ENCODE results near the gene RHBDD3. TPM values are rescaled to one million over a fixed set of nuclear protein-coding genes. Genes with fewer than 3 reads are reported as not detected.
A peak's percentile ranks its signal among the peaks of the same experiment; 100 is the strongest.

Gene RHBDD3
- total RNA-seq, 4 donors from 2014 or later, result 10.1 to 22.7 (median 17.2) TPM

GRCh38 chr22:29298641-29299040, 30.9 kb upstream of the RHBDD3 start:
- WGBS, result 69% methylated on average over 7 of the region's 8 CpGs
- Histone ChIP-seq H3K27ac (no peak overlapping the region), H3K4me3 (no peak overlapping the region), H3K27me3 (no peaks in the 10 kb centered on the region), H3K36me3 (peaks cover 76% of the 10 kb centered on the region), H3K4me1 (peaks cover 13% of the 10 kb centered on the region), H3K9me3 (no peaks in the 10 kb centered on the region)
- no peak for TF ChIP-seq POLR2AphosphoS5 (IDR thresholded peaks at IDR 0.05)
- TF ChIP-seq EP300 (IDR thresholded peaks at IDR 0.05), result no peak
- DNase-seq (ENCODE audit: low spot score in 2 of 2), result peak in 1 of 2 donors; percentile 37

- no peak overlapping the region for H3K4me3 ChIP-seq
- no peak overlapping the region for H3K27ac ChIP-seq
- no peak for DNase-seq (ENCODE audit: low spot score in 2 of 2)
- H3K36me3 ChIP-seq, result peaks cover 98% of the 10 kb centered on the region
- H3K4me1 ChIP-seq, result no peaks in the 10 kb centered on the region
- H3K27me3 ChIP-seq, result no peaks in the 10 kb centered on the region
- H3K9me3 ChIP-seq, result no peaks in the 10 kb centered on the region
- no peak for TF ChIP-seq EP300 (IDR thresholded peaks at IDR 0.05)
These were observed 24.6 kb upstream of the RHBDD3 start for GRCh38 chr22:29292379-29292778.

- Histone ChIP-seq H3K9me3 (no peaks in the 10 kb centered on the region), H3K27ac (no peak overlapping the region)
- 79% methylated on average over 7 of the region's 7 CpGs for WGBS
These were observed 23.4 kb upstream of the RHBDD3 start for GRCh38 chr22:29291215-29291614.

GRCh38 chr22:29290061-29290460, 22.3 kb upstream of the RHBDD3 start:
- Histone ChIP-seq H3K27ac (no peak overlapping the region), H3K36me3 (peaks cover 98% of the 10 kb centered on the region), H3K27me3 (no peaks in the 10 kb centered on the region), H3K9me3 (no peaks in the 10 kb centered on the region), H3K4me3 (no peak overlapping the region), H3K4me1 (no peaks in the 10 kb centered on the region)
- WGBS, result 62% methylated on average over 5 of the region's 5 CpGs
- DNase-seq (ENCODE audit: low spot score in 2 of 2), result no peak
- TF ChIP-seq CTCF (IDR thresholded peaks at IDR 0.05) (no peak), POLR2AphosphoS5 (IDR thresholded peaks at IDR 0.05) (no peak), POLR2A (IDR thresholded peaks at IDR 0.05) (no peak), EP300 (IDR thresholded peaks at IDR 0.05) (no peak)

More at GRCh38 chr22:29291215-29291614, 23.4 kb upstream of the RHBDD3 start:
- Histone ChIP-seq H3K27me3 (no peaks in the 10 kb centered on the region), H3K4me1 (no peaks in the 10 kb centered on the region), H3K36me3 (peaks cover 98% of the 10 kb centered on the region), H3K4me3 (no peak overlapping the region)
- TF ChIP-seq CTCF (IDR thresholded peaks at IDR 0.05) (no peak), EP300 (IDR thresholded peaks at IDR 0.05) (no peak), POLR2A (IDR thresholded peaks at IDR 0.05) (no peak), POLR2AphosphoS5 (IDR thresholded peaks at IDR 0.05) (no peak)
- no peak for DNase-seq (ENCODE audit: low spot score in 2 of 2)

- H3K36me3 ChIP-seq, result peaks cover 97% of the 10 kb centered on the region
- H3K9me3 ChIP-seq, result no peaks in the 10 kb centered on the region
- TF ChIP-seq POLR2A (IDR thresholded peaks at IDR 0.05), result no peak
- TF ChIP-seq EP300 (IDR thresholded peaks at IDR 0.05), result no peak
- no peak for TF ChIP-seq CTCF (IDR thresholded peaks at IDR 0.05)
- TF ChIP-seq POLR2AphosphoS5 (IDR thresholded peaks at IDR 0.05), result no peak
- H3K27me3 ChIP-seq, result no peaks in the 10 kb centered on the region
- WGBS, result 61% methylated on average over 2 of the region's 2 CpGs
- no peaks in the 10 kb centered on the region for H3K4me1 ChIP-seq
- DNase-seq (ENCODE audit: low spot score in 2 of 2), result no peak
- H3K4me3 ChIP-seq, result no peak overlapping the region
- no peak overlapping the region for H3K27ac ChIP-seq
These were observed 21.1 kb upstream of the RHBDD3 start for GRCh38 chr22:29288837-29289236.

- no peak for TF ChIP-seq POLR2AphosphoS5 (IDR thresholded peaks at IDR 0.05)
- TF ChIP-seq EP300 (IDR thresholded peaks at IDR 0.05), result no peak
- no peak for TF ChIP-seq CTCF (IDR thresholded peaks at IDR 0.05)
- no peak for TF ChIP-seq POLR2A (IDR thresholded peaks at IDR 0.05)
- Histone ChIP-seq H3K27me3 (no peaks in the 10 kb centered on the region), H3K4me3 (no peak overlapping the region), H3K4me1 (no peaks in the 10 kb centered on the region), H3K36me3 (peaks cover 95% of the 10 kb centered on the region), H3K9me3 (no peaks in the 10 kb centered on the region), H3K27ac (no peak overlapping the region)
- WGBS, result 100% methylated on average over 3 of the region's 3 CpGs
- DNase-seq (ENCODE audit: low spot score in 2 of 2), result no peak
These were observed 16.4 kb upstream of the RHBDD3 start for GRCh38 chr22:29284196-29284595.
